22Rv1 (cell line): ENCODE results near the gene ELAVL4.

Experiments
- CTCF ChIP-seq: fragments of 450-650 bp; IDR thresholded peaks from 2 replicates; pipeline ENCODE4 v1.5.1; 2017; ENCODE audit warnings: mild to moderate bottlenecking
- ZFX ChIP-seq: fragments of 450-650 bp; IDR thresholded peaks from 2 replicates; pipeline ENCODE4 v1.6.1; 2017; ENCODE audit warnings: antibody characterized with exemption, borderline replicate concordance

- TF ChIP-seq CTCF (no peak), ZFX (no peak)
Measured at GRCh38 chr1:50175719-50176639, 67.3 kb downstream of the ELAVL4 start.
